Measurements from ENCODE around the gene NELL2. TPM values are rescaled to one million over a fixed set of nuclear protein-coding genes. Genes with fewer than 3 reads are reported as not detected.

Gene NELL2
- total RNA-seq, 1 experiment from 2014 or later = 15.8 TPM

DNA sequence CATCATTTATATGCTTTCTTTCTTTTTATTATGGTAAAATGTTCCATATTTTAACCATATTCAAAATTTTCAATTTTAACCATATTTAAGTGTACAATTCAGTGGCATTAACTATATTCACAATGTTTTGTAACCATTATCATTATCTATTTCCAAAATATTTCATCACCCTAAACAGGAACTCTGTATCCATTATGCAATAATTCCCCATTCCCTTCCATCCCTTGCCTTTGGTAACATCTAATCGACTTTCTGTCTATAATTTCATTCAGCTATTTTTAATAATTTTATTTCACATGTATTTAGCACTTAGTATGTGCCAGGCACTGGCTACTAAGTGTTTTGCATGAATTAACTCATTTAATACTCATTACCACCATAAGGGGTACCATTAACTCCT lies 287.5 kb downstream of the NELL2 start:
- DNase-seq (ENCODE audit: low read depth) = no peak
- in situ Hi-C loops (cut with HindIII; ENCODE audit: low pct_unique_long_range_greater_than_20kb, low sequenced_read_pairs) = no loop called here

DNA sequence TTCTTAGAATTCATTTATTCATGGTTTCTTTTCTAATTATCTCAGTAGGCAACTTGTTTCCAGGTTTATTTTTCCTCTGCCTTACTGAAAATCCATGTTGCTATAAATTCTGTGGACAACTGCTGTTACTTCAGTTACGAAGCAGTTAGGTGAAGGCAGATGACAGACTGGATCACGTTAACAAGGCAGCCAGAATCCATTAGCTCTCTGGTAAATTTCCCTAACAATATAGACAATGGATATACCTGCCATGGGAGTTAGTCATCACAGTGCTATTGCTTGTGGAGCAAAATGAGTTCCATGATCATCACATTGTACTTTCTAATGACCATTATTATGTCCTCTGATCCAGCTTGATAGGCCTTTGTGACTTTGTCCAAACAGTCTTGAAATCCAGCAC lies 291.5 kb downstream of the NELL2 start:
- in situ Hi-C loops (cut with HindIII; ENCODE audit: low pct_unique_long_range_greater_than_20kb, low sequenced_read_pairs) = no loop called here
- no peak for DNase-seq (ENCODE audit: low read depth)

DNA sequence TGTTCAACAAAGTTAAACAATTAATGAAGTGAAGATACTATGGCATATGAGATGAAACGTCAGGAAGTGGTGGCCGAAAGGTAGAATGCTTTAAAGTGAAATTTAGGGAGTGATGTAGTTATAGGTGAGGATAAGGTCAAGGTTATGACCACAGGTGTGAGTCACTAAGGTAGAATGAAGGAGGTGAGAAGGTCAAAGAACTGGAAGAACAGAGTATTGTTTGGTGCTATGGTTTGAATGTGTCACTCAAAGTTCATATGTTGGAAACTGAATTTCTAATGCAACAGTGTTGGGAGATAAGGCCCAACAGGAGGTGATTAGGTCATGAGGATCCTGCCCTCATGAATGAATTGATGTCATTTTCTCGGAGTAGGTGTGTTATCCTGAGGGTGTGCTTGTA lies 293.6 kb downstream of the NELL2 start:
- in situ Hi-C loops (cut with HindIII; ENCODE audit: low pct_unique_long_range_greater_than_20kb, low sequenced_read_pairs) = no loop called here
- DNase-seq (ENCODE audit: low read depth) = peak; percentile 10

DNA sequence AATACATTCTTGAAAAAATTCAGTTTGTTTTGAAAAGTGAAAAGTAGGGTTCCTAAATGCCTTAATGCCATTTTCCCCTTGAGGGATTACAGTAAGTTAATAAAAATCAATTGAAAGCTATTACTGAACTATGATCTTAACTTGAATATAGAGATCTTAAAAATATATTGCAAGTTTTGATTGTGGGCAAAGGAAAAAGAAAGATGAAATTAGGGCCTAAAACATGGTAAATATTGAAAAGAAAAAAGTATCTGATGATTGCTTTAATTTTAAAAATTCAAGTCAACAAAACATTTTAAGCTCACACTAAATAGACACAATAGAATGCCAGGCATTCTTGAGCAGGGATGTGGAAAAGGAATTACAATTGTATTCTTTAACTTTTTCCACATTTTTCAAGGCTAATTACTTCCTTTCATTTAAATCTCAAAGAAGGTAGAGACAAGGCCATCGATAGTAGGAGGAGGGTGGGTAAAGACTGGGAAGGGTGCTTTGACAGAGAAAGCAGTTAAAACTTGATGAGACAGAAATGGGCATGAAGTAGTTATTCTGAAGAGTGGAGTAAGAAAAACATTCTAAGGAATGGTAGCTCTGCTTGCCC lies 294.4 kb downstream of the NELL2 start:
- peak; percentile 32 for DNase-seq (ENCODE audit: low read depth)
- in situ Hi-C loops (cut with HindIII; ENCODE audit: low pct_unique_long_range_greater_than_20kb, low sequenced_read_pairs) = no loop called here

DNA sequence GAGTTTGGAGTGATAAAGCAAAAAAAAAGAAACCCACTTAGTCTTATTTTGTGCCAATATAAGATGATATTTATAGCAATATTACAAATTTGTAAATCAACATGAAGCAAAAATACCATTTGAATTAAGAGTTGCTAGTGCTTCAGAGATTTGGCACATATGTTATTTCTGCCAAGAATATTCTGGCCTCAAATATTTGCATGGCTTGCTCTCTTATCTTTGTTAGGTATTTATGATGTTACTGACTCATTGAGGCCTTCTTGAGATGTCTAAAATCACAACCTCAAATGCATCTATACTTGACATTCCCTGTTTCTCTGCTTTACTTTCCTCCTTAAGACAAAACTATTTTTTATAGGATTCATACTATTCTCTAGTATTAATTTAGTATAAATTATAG lies 301.5 kb downstream of the NELL2 start:
- in situ Hi-C loops (cut with HindIII; ENCODE audit: low pct_unique_long_range_greater_than_20kb, low sequenced_read_pairs) = no loop called here

DNA sequence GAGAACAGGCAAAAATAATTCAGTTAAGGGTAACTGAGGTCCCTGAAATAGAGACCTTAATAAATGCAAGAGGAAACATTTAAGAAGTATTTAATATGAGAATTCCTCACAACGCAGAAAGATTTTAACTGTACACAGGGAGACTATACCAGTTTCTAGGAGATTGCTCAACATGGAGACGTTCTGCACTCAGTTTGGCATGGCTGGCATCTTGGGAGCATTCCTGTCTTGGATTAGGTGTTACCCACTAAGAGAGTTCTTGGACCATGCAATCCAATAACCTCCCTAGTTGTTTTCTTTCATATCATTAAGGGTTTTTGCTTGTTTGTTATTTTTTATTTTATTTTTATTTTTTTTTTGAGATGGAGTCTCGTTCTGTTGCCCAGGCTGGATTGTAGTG lies 302.4 kb downstream of the NELL2 start:
- in situ Hi-C loops (cut with HindIII; ENCODE audit: low pct_unique_long_range_greater_than_20kb, low sequenced_read_pairs) = no loop called here
- DNase-seq (ENCODE audit: low read depth) = no peak

More for the DNA sequence above, 301.5 kb downstream of the NELL2 start:
- DNase-seq (ENCODE audit: low read depth) = no peak

DNA sequence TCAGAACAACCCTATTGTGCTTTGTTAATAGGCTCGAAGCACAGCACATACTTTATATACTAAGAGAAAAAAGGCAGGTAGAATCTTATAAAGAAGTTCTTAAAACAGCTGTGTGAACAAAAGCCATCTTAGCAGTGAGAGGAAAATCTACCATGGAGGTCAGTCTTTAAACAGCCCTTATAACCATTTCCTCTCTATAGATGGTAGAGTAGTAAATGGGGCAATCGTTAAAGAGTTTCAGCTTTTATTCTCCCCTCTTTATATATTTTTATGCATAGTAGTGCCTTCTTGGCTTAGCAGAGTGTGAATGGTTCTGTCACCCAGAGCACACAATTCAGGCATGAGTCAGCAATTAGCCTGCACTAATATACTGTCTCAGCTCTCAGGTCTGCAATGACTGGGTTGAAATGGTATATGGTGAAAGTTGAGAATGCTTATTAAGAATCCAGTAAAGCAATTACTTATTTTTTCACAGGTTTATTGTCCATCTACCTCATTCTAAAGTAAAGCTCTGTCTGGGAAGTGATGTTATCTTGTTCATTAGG lies 305.0 kb downstream of the NELL2 start:
- peak; percentile 36 for DNase-seq (ENCODE audit: low read depth)
- in situ Hi-C loops (cut with HindIII; ENCODE audit: low pct_unique_long_range_greater_than_20kb, low sequenced_read_pairs) = no loop called here

DNA sequence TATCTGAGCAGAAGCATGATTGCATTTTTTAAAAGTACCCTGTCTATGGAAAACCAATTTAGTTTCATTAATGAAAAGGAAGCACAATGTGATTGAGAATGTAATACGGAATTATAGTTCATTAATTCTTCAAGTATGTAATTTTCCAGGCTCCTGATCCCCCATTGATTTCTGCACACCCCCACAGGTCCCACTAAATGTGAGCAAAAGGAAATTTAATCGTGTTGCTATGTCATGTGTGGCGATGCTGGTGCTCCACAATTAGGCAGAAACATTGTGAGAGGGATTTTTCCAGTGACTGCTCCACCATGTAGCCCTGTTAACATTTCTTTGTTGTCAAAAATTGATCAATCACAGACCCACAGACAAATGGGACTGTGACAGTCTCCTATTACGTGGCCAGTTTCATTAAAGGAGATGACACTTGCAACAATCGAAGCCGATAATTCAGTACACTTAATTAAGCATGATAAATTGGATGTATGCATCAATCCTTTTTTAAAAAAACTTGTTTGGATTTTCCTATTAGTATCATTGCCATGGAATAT lies 306.0 kb downstream of the NELL2 start:
- in situ Hi-C loops (cut with HindIII; ENCODE audit: low pct_unique_long_range_greater_than_20kb, low sequenced_read_pairs) = no loop called here
- DNase-seq (ENCODE audit: low read depth) = no peak

DNA sequence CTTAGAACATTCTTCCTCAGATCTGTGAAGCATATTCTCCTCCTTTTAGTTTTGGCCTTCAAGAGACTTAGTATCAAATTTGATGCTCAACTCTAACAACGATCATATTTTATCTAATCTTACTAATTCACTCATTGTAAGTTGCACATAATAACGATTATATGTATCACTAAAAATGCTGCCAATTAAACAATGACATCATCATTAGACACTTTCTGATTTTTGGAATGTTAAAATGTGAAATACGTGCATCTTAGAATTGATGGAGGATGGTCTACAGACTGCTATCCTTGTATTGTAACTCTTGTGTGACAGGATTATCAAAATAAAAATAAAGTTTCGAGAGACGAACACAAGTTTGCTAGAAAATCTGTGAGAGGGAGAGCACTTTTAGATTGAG lies 311.0 kb downstream of the NELL2 start:
- in situ Hi-C loops (cut with HindIII; ENCODE audit: low pct_unique_long_range_greater_than_20kb, low sequenced_read_pairs) = no loop called here
- DNase-seq (ENCODE audit: low read depth) = no peak

DNA sequence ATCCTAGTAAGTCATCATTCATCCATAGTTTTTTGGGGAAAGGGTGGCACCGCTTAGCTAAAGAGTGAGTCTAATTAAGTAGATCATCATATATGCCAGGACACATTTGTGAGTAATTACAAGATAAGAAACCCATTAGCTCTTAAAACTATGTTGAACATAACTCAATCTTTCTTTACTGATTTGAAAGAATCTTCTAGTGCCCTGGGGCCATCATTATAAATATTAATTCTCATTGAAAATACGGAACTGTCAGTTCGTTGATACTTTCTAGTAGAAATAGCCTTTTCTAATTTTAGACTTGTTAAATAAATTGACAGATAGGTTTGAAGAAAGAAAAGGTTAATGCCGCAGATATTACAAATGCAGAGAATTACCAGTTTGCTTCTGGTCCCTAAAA lies 312.6 kb downstream of the NELL2 start:
- in situ Hi-C loops (cut with HindIII; ENCODE audit: low pct_unique_long_range_greater_than_20kb, low sequenced_read_pairs) = no loop called here
- DNase-seq (ENCODE audit: low read depth) = no peak

DNA sequence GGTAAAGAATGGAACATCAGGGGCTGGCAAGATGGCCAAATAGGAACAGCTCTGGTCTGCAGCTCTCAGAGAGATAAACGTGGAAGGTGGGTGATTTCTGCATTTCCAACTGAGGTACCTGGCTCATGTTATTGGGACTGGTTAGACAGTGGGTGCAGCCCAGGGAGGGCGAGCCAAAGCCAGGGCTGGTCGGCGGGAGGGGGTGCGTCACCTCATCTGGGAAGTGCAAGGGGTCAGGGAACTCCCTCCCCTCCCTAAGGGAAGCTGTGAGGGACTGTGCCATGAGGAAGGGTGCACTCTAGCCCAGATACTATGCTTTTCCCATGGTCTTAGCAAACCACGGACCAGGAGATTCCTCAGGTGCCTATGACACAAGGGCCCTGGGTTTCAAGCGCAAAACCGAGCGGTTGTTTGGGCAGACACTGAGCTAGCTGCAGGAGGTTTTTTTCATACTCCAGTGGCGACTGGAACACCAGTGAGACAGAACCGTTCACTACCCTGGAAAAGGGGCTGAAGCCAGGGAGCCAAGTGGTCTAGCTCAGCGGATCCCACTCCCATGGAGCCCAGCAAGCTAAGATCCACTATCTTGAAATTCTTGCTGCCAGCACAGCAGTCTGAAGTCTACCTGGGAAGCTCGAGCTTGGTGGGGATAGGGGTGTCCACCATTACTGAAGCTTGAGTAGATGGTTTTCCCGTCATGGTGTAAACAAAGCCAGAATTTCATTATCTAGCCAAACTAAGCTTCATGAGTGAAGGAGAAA lies 317.6 kb downstream of the NELL2 start:
- DNase-seq (ENCODE audit: low read depth) = no peak
- in situ Hi-C loops (cut with HindIII; ENCODE audit: low pct_unique_long_range_greater_than_20kb, low sequenced_read_pairs) = no loop called here

DNA sequence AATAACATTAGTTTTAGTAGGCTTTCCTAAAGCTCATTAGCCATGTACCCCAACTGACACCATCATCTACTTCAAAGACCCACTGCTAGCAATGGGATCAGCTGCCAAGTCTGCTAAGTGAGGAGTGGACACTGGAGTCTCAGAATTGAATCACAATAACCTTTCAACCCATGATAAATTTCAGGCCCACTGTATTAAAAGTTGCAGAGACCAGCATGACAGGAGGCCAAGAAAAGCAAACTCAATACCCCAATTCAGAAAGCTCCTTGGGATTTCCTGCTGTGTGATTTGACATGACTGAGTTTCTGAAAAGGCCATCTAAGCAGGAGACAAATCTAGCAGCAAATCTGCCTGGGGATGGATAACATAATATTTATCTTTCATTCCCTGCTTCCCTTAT lies 320.7 kb downstream of the NELL2 start:
- in situ Hi-C loops (cut with HindIII; ENCODE audit: low pct_unique_long_range_greater_than_20kb, low sequenced_read_pairs) = no loop called here
- DNase-seq (ENCODE audit: low read depth) = no peak

DNA sequence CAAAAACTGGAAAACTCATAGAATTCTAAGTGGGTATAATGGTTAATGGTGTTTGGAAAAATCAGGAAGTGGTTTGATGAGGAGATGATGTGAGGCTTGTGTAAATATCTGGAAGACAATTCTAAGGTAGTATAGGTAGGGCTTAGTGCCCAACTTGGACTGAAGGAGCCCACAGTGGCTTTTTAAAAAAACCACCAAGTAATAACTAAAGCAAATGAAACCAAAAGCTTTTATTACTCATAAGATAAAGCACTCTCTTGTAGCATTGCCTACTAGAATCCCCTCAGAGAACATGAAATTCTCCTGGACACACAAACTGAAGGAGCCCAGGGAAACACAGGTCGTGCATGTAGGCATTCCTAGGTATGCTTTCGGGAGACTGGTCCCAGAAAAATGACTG lies 324.5 kb downstream of the NELL2 start:
- in situ Hi-C loops (cut with HindIII; ENCODE audit: low pct_unique_long_range_greater_than_20kb, low sequenced_read_pairs) = no loop called here
- no peak for DNase-seq (ENCODE audit: low read depth)

DNA sequence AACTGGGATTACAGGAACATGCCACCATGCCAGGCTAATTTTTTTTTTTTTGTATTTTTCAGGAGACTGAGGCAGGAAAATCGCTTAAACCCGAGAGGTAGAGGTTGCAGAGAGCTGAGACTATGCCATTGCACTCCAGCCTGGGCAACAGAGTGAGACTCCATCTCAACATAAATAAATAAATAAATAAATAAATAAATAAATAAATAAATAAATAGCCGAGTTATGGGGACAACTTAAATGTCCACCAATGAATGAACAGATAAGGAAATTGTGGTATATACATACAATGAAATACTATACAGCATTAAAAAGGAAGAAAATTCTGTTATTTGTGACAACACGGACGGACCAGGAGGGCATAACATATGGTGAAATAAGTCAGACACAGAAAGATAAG lies 325.7 kb downstream of the NELL2 start:
- in situ Hi-C loops (cut with HindIII; ENCODE audit: low pct_unique_long_range_greater_than_20kb, low sequenced_read_pairs) = no loop called here
- no peak for DNase-seq (ENCODE audit: low read depth)

DNA sequence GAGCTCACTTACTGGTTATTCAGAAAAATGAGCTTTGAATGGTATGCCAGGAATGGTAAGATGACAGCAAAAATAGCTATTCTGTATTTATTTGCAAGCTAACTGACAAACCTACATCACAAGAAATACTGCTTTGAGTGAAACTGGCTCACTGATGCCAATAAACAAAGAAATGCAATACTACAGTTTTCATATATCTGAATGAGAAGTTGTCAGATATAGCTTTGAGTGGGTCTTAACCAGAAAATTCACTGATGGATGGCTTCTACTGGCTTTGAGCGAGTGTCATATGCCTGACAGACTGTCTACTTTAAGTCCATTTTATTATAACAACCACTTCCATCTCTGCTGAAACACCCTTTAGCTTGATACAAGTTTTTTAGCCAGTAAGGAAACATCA lies 330.1 kb downstream of the NELL2 start:
- DNase-seq (ENCODE audit: low read depth) = no peak
- in situ Hi-C loops (cut with HindIII; ENCODE audit: low pct_unique_long_range_greater_than_20kb, low sequenced_read_pairs) = no loop called here

DNA sequence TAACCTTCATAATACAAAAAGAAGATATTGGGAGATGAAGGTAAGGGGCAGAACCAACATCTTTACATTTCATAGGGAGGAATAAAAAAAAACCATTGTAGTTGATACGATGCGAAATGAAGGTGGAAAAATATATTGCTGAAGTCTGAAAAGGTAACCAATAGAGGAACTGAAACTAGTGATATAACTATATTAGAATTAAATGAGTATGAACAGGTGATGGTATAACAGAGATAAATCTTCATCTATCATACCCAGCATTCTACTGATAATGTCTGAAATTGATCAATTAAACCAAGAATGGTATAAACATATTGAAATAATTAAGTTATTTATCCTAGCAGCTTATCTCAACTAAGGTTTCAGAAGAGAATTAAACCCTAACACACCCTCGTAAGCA lies 332.1 kb downstream of the NELL2 start:
- DNase-seq (ENCODE audit: low read depth) = no peak
- in situ Hi-C loops (cut with HindIII; ENCODE audit: low pct_unique_long_range_greater_than_20kb, low sequenced_read_pairs) = no loop called here

DNA sequence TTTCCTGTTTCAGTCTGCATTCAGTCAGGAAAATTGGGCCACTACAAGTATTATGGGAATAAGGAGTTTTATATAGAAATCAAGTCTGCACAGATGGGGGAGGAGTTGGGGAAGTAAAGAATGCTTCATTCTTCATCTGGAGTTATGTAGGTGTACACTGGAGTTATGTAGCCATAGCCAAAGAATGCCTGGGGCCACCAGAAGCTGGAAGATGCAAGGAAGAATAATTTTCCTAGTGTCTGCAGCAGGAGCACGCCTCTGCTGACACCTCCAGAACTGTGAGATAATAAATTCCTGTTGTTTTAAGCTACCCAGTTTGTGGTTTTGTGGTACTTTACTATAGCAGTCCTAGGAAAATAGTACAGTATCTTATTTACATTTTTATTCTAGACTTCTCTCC lies 333.4 kb downstream of the NELL2 start:
- DNase-seq (ENCODE audit: low read depth) = no peak
- in situ Hi-C loops (cut with HindIII; ENCODE audit: low pct_unique_long_range_greater_than_20kb, low sequenced_read_pairs) = no loop called here

DNA sequence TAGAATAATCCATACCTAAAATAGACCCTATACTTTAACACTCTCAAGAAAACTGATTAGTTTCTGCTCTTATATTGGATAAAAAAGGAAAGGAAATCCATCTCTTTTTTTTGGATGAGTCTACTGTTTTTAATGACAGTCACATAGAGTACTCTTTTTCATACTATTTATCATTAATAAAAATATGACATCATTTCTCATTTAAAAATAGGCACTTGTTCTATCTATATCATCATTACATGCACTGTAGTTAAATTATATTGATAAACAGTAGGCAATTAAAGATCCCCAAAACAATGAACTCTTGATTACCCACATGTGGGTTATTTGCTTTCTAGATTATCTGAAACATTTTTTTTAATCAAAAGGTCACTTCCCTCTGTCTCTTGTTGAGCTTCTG lies 338.8 kb downstream of the NELL2 start:
- in situ Hi-C loops (cut with HindIII; ENCODE audit: low pct_unique_long_range_greater_than_20kb, low sequenced_read_pairs) = no loop called here
- no peak for DNase-seq (ENCODE audit: low read depth)

DNA sequence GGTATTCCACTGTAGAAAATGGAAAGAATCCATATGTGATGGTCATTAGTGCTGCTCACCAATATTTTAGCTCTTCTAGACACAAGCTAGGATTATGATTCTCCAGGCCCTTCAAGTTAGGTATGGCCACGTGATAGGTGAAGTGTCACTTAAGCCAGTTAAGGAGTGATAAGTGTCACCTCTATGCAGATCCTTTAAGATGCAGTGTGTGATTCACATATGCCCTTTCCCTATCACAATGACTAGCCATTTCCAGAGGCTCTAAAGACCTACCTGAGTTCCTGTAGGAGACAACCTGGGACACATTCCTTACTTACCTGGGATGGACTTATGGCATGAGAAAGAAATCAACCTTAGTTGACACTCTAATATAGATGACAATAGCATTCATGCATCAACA lies 343.2 kb downstream of the NELL2 start:
- in situ Hi-C loops (cut with HindIII; ENCODE audit: low pct_unique_long_range_greater_than_20kb, low sequenced_read_pairs) = no loop called here
- no peak for DNase-seq (ENCODE audit: low read depth)
